Astrocyte of the spinal cord (primary cell): ENCODE data around the gene NCOA6.
A peak's percentile ranks its signal among the peaks of the same experiment; 100 is the strongest.

ENCODE experiments used
- DNase-seq: peaks from one replicate; pipeline ENCODE4 v3.0.0; 2011; ENCODE audit warnings: low read depth, low spot score
- H3K4me3 ChIP-seq: 2 replicates; pipeline ENCODE4 v1.5.1; 2011; ENCODE audit warnings: low read depth, mild to moderate bottlenecking, low read length, moderate library complexity
- CTCF ChIP-seq: IDR thresholded peaks from 2 replicates; pipeline ENCODE4 v1.5.1; 2012; ENCODE audit warnings: low read depth, mild to moderate bottlenecking, low read length, inconsistent platforms
- in situ Hi-C: cut with HindIII; loops from 2 replicates; pipeline ENCODE4 v1.10.0; 2017; ENCODE audit warnings: low sequenced_read_pairs

NCOA6 gene

GRCh38 chr20:34825530-34826362, at the start of gene NCOA6:
NCOA6 (minus strand) TSS chr20:34825651; CDS start chr20:34782355, 43,296 bp downstream.
- in situ Hi-C loops: no loop called here
- DNase-seq: peak; percentile 73

GRCh38 chr20:34874094-34874654, 48.7 kb upstream of the NCOA6 start:
- in situ Hi-C loops: no loop called here
- peak; percentile 89 for DNase-seq
- no peak overlapping the region for H3K4me3 ChIP-seq
- TF ChIP-seq CTCF: peak; percentile 96

More at GRCh38 chr20:34825530-34826362, at the start of gene NCOA6:
- peak within 1 kb of the TSS; percentile 74 for H3K4me3 ChIP-seq
- no peak for TF ChIP-seq CTCF

GRCh38 chr20:34873583-34874093, 48.2 kb upstream of the NCOA6 start:
- in situ Hi-C loops: no loop called here
- no peak for TF ChIP-seq CTCF
- no peak overlapping the region for H3K4me3 ChIP-seq
- no peak for DNase-seq

GRCh38 chr20:34872622-34873224, 47.3 kb upstream of the NCOA6 start, which contains the start of gene GGT7:
GGT7 (minus strand) TSS chr20:34872856; CDS start chr20:34872815, 41 bp downstream.
- DNase-seq: peak; percentile 53
- in situ Hi-C loops: no loop called here

GRCh38 chr20:34871966-34872621, 46.6 kb upstream of the NCOA6 start:
- no peak for TF ChIP-seq CTCF
- peak overlapping the region; percentile 62 for H3K4me3 ChIP-seq
- DNase-seq: no peak
- in situ Hi-C loops: no loop called here

More at GRCh38 chr20:34872622-34873224, 47.3 kb upstream of the NCOA6 start, which contains the start of gene GGT7:
- H3K4me3 ChIP-seq: peak within 1 kb of the TSS; percentile 62
- TF ChIP-seq CTCF: peak; percentile 65

GRCh38 chr20:34871320-34871926, 46.0 kb upstream of the NCOA6 start:
- no peak overlapping the region for H3K4me3 ChIP-seq
- no peak for DNase-seq
- in situ Hi-C loops: no loop called here
- TF ChIP-seq CTCF: no peak
